ENCODE measurements around the gene PCDHAC2.

The PCDHAC2 gene

GRCh38 chr5:140946578-140946977 lies 19.7 kb upstream of the PCDHAC2 start:
- Histone ChIP-seq H3K9me3 (ENCODE audit: control extremely low read depth in 1 of 5, control insufficient read depth in 4 of 5, insufficient read depth in 2 of 5, low read depth in 1 of 5, low read length in 4 of 5) (peaks cover 0 to 8% (median 0%) of the 10 kb centered on the region in 5 experiments), H3K4me3 (ENCODE audit: control insufficient read depth in 1 of 7, extremely low read depth in 1 of 7, insufficient read depth in 4 of 7, low read depth in 2 of 7, low read length in 6 of 7) (no peak overlapping the region), H3K4me1 (ENCODE audit: control extremely low read depth in 1 of 4, control insufficient read depth in 4 of 4, insufficient read depth in 4 of 4, low read length in 3 of 4) (no peaks in the 10 kb centered on the region), H3K27me3 (replicated peaks in 2 of 5; ENCODE audit: control insufficient read depth in 4 of 5, insufficient read depth in 5 of 5, low read length in 4 of 5) (no peaks in the 10 kb centered on the region), H3K36me3 (ENCODE audit: control insufficient read depth in 4 of 4, insufficient read depth in 4 of 4, low read length in 3 of 4) (no peaks in the 10 kb centered on the region), H3K27ac (ENCODE audit: insufficient read depth in 1 of 2, low read depth in 1 of 2, low read length in 2 of 2, poor library complexity in 1 of 2, severe bottlenecking in 2 of 2) (no peak overlapping the region)
- no peak for DNase-seq
- CTCF ChIA-PET: no interaction called here
- WGBS (ENCODE audit: insufficient coverage): no CpG with 5 or more reads among the region's 2 CpGs
- POLR2A ChIA-PET: no interaction called here

GRCh38 chr5:140951636-140952035 lies 14.6 kb upstream of the PCDHAC2 start:
- DNase-seq: no peak
- ChIA-PET CTCF (no interaction called here), POLR2A (no interaction called here)
- H3K4me3 ChIP-seq (ENCODE audit: control insufficient read depth in 1 of 7, extremely low read depth in 1 of 7, insufficient read depth in 4 of 7, low read depth in 2 of 7, low read length in 6 of 7): no peak overlapping the region
- H3K36me3 ChIP-seq (ENCODE audit: control insufficient read depth in 4 of 4, insufficient read depth in 4 of 4, low read length in 3 of 4): no peaks in the 10 kb centered on the region
- no peaks in the 10 kb centered on the region for H3K4me1 ChIP-seq (ENCODE audit: control extremely low read depth in 1 of 4, control insufficient read depth in 4 of 4, insufficient read depth in 4 of 4, low read length in 3 of 4)
- WGBS (ENCODE audit: insufficient coverage): 71% methylated on average over 5 of the region's 6 CpGs
- no peaks in the 10 kb centered on the region for H3K27me3 ChIP-seq (replicated peaks in 2 of 5; ENCODE audit: control insufficient read depth in 4 of 5, insufficient read depth in 5 of 5, low read length in 4 of 5)
- no peak overlapping the region for H3K27ac ChIP-seq (ENCODE audit: insufficient read depth in 1 of 2, low read depth in 1 of 2, low read length in 2 of 2, poor library complexity in 1 of 2, severe bottlenecking in 2 of 2)
- H3K9me3 ChIP-seq (ENCODE audit: control extremely low read depth in 1 of 5, control insufficient read depth in 4 of 5, insufficient read depth in 2 of 5, low read depth in 1 of 5, low read length in 4 of 5): no peaks in the 10 kb centered on the region

DNA sequence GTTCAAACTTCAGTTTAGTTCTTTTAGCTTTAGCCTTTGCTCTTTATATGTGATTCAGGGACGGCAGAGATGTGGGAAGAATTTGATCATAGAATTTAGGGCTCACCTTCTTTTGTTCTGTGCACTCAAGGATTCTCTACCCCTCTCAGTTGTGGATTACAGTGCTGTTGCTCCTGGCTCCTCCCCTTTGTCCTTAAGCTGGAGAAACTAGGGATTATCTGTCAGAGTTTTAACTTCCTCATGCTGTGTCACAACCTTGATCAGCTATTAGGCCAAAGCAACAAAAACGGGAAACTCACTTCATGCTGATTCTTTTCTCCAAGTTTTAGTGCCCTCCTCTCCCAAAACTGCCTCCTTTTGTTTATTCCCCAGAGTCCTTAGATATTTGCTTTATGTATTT lies 13.0 kb upstream of the PCDHAC2 start:
- 18% methylated on average over 1 of the region's 2 CpGs for WGBS (ENCODE audit: insufficient coverage)
- DNase-seq: no peak
- no peak overlapping the region for H3K4me3 ChIP-seq (ENCODE audit: control insufficient read depth in 1 of 7, extremely low read depth in 1 of 7, insufficient read depth in 4 of 7, low read depth in 2 of 7, low read length in 6 of 7)
- CTCF ChIA-PET: interaction anchor here (0.9 kb wide), 1 partner anchor 26 kb away, joined by 3 read pairs; no protein-coding TSS in a partner anchor
- no peak overlapping the region for H3K27ac ChIP-seq (ENCODE audit: insufficient read depth in 1 of 2, low read depth in 1 of 2, low read length in 2 of 2, poor library complexity in 1 of 2, severe bottlenecking in 2 of 2)
- peaks cover 0 to 2% (median 0%) of the 10 kb centered on the region in 5 experiments for H3K27me3 ChIP-seq (replicated peaks in 2 of 5; ENCODE audit: control insufficient read depth in 4 of 5, insufficient read depth in 5 of 5, low read length in 4 of 5)
- POLR2A ChIA-PET: no interaction called here
- H3K4me1 ChIP-seq (ENCODE audit: control extremely low read depth in 1 of 4, control insufficient read depth in 4 of 4, insufficient read depth in 4 of 4, low read length in 3 of 4): no peaks in the 10 kb centered on the region
- no peaks in the 10 kb centered on the region for H3K9me3 ChIP-seq (ENCODE audit: control extremely low read depth in 1 of 5, control insufficient read depth in 4 of 5, insufficient read depth in 2 of 5, low read depth in 1 of 5, low read length in 4 of 5)
- no peaks in the 10 kb centered on the region for H3K36me3 ChIP-seq (ENCODE audit: control insufficient read depth in 4 of 4, insufficient read depth in 4 of 4, low read length in 3 of 4)

DNA sequence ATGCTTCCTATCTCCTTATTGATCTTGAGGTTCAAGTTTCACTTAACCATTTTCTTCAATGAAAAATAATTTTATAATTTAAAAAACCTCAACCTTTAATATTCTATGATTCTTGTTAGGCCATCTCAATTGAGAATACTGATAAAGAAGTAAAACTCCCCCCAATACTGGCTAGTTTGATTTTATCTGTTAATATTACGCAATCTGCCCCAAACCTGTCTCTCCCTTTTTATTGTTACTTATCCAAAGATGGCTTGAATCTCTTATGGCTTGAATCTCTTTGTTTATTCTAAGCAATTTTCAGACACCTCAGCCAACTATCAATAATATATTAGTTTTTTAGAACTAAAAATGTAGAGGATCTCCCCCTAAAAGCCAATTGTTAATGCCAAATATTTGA lies 4.1 kb upstream of the PCDHAC2 start:
- Histone ChIP-seq H3K4me1 (ENCODE audit: control extremely low read depth in 1 of 4, control insufficient read depth in 4 of 4, insufficient read depth in 4 of 4, low read length in 3 of 4) (peaks cover 0 to 13% (median 5%) of the 10 kb centered on the region in 4 experiments), H3K4me3 (ENCODE audit: control insufficient read depth in 1 of 7, extremely low read depth in 1 of 7, insufficient read depth in 4 of 7, low read depth in 2 of 7, low read length in 6 of 7) (no peak overlapping the region), H3K9me3 (ENCODE audit: control extremely low read depth in 1 of 5, control insufficient read depth in 4 of 5, insufficient read depth in 2 of 5, low read depth in 1 of 5, low read length in 4 of 5) (peaks cover 0 to 6% (median 1%) of the 10 kb centered on the region in 5 experiments), H3K27ac (ENCODE audit: insufficient read depth in 1 of 2, low read depth in 1 of 2, low read length in 2 of 2, poor library complexity in 1 of 2, severe bottlenecking in 2 of 2) (no peak overlapping the region), H3K36me3 (ENCODE audit: control insufficient read depth in 4 of 4, insufficient read depth in 4 of 4, low read length in 3 of 4) (no peaks in the 10 kb centered on the region), H3K27me3 (replicated peaks in 2 of 5; ENCODE audit: control insufficient read depth in 4 of 5, insufficient read depth in 5 of 5, low read length in 4 of 5) (peaks cover 5 to 36% (median 14%) of the 10 kb centered on the region in 5 experiments)
- no peak for DNase-seq
- no CpG with 5 or more reads among the region's 1 CpG for WGBS (ENCODE audit: insufficient coverage)
- CTCF ChIA-PET: no interaction called here
- POLR2A ChIA-PET: no interaction called here

DNA sequence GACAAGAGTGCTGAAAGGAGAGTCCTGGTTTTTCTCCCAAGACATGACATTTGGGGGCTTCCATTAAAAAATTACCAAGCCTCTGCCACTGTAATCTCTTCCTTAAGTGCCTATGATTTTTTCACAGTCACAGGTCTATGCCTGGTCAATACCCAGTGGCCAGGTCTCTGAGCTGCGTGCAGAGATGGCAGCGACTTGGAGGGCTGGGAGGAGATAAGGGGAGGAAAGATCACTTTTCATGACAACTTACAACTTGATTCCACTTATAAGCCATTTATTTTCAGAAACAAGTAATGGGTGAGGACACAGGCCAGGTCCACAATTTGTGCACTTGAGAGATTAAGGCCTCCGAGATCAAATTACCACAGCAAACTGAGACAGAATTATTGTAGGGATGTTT lies 1.9 kb upstream of the PCDHAC2 start:
- peaks cover 0 to 13% (median 5%) of the 10 kb centered on the region in 4 experiments for H3K4me1 ChIP-seq (ENCODE audit: control extremely low read depth in 1 of 4, control insufficient read depth in 4 of 4, insufficient read depth in 4 of 4, low read length in 3 of 4)
- H3K27ac ChIP-seq (ENCODE audit: insufficient read depth in 1 of 2, low read depth in 1 of 2, low read length in 2 of 2, poor library complexity in 1 of 2, severe bottlenecking in 2 of 2): no peak overlapping the region
- H3K27me3 ChIP-seq (replicated peaks in 2 of 5; ENCODE audit: control insufficient read depth in 4 of 5, insufficient read depth in 5 of 5, low read length in 4 of 5): peaks cover 5 to 56% (median 26%) of the 10 kb centered on the region in 5 experiments
- CTCF ChIA-PET: no interaction called here
- POLR2A ChIA-PET: interaction anchor here (0.7 kb wide), 1 partner anchor 85 kb away, joined by 3 read pairs; no protein-coding TSS in a partner anchor
- no peak overlapping the region for H3K4me3 ChIP-seq (ENCODE audit: control insufficient read depth in 1 of 7, extremely low read depth in 1 of 7, insufficient read depth in 4 of 7, low read depth in 2 of 7, low read length in 6 of 7)
- H3K36me3 ChIP-seq (ENCODE audit: control insufficient read depth in 4 of 4, insufficient read depth in 4 of 4, low read length in 3 of 4): no peaks in the 10 kb centered on the region
- no peak for DNase-seq
- WGBS (ENCODE audit: insufficient coverage): 60% methylated on average over 1 of the region's 3 CpGs
- H3K9me3 ChIP-seq (ENCODE audit: control extremely low read depth in 1 of 5, control insufficient read depth in 4 of 5, insufficient read depth in 2 of 5, low read depth in 1 of 5, low read length in 4 of 5): peaks cover 0 to 13% (median 2%) of the 10 kb centered on the region in 5 experiments

GRCh38 chr5:140965905-140966292 lies 377 bp upstream of the PCDHAC2 start:
- Histone ChIP-seq H3K4me3 (ENCODE audit: control insufficient read depth in 1 of 7, extremely low read depth in 1 of 7, insufficient read depth in 4 of 7, low read depth in 2 of 7, low read length in 6 of 7) (peak overlapping the region in 4 of 7 experiments; percentile 21 to 59 (median 52)), H3K27ac (ENCODE audit: insufficient read depth in 1 of 2, low read depth in 1 of 2, low read length in 2 of 2, poor library complexity in 1 of 2, severe bottlenecking in 2 of 2) (no peak overlapping the region), H3K9me3 (ENCODE audit: control extremely low read depth in 1 of 5, control insufficient read depth in 4 of 5, insufficient read depth in 2 of 5, low read depth in 1 of 5, low read length in 4 of 5) (peaks cover 0 to 13% (median 2%) of the 10 kb centered on the region in 5 experiments), H3K4me1 (ENCODE audit: control extremely low read depth in 1 of 4, control insufficient read depth in 4 of 4, insufficient read depth in 4 of 4, low read length in 3 of 4) (peaks cover 0 to 13% (median 5%) of the 10 kb centered on the region in 4 experiments), H3K36me3 (ENCODE audit: control insufficient read depth in 4 of 4, insufficient read depth in 4 of 4, low read length in 3 of 4) (no peaks in the 10 kb centered on the region), H3K27me3 (replicated peaks in 2 of 5; ENCODE audit: control insufficient read depth in 4 of 5, insufficient read depth in 5 of 5, low read length in 4 of 5) (peaks cover 5 to 56% (median 26%) of the 10 kb centered on the region in 5 experiments)
- no peak for DNase-seq
- CTCF ChIA-PET: interaction anchor here (0.8 kb wide), 1 partner anchor 11 kb away, joined by 3 read pairs; no protein-coding TSS in a partner anchor
- POLR2A ChIA-PET: no interaction called here
- WGBS (ENCODE audit: insufficient coverage): 0% methylated on average over 9 of the region's 9 CpGs

GRCh38 chr5:140967226-140967893 lies 1.1 kb downstream of the PCDHAC2 start:
- Histone ChIP-seq H3K27ac (ENCODE audit: insufficient read depth in 1 of 2, low read depth in 1 of 2, low read length in 2 of 2, poor library complexity in 1 of 2, severe bottlenecking in 2 of 2) (no peak overlapping the region), H3K4me3 (ENCODE audit: control insufficient read depth in 1 of 7, extremely low read depth in 1 of 7, insufficient read depth in 4 of 7, low read depth in 2 of 7, low read length in 6 of 7) (peak overlapping the region in 1 of 7 experiments; percentile 2), H3K27me3 (replicated peaks in 2 of 5; ENCODE audit: control insufficient read depth in 4 of 5, insufficient read depth in 5 of 5, low read length in 4 of 5) (peaks cover 5 to 56% (median 26%) of the 10 kb centered on the region in 5 experiments), H3K9me3 (ENCODE audit: control extremely low read depth in 1 of 5, control insufficient read depth in 4 of 5, insufficient read depth in 2 of 5, low read depth in 1 of 5, low read length in 4 of 5) (peaks cover 0 to 13% (median 2%) of the 10 kb centered on the region in 5 experiments), H3K36me3 (ENCODE audit: control insufficient read depth in 4 of 4, insufficient read depth in 4 of 4, low read length in 3 of 4) (no peaks in the 10 kb centered on the region), H3K4me1 (ENCODE audit: control extremely low read depth in 1 of 4, control insufficient read depth in 4 of 4, insufficient read depth in 4 of 4, low read length in 3 of 4) (peaks cover 0 to 13% (median 5%) of the 10 kb centered on the region in 4 experiments)
- 18% methylated on average over 34 of the region's 34 CpGs for WGBS (ENCODE audit: insufficient coverage)
- ChIA-PET POLR2A (no interaction called here), CTCF (no interaction called here)
- no peak for DNase-seq

All from common myeloid progenitor, CD34-positive (primary cell).